Activated naive CD8-positive, alpha-beta T cell treated with anti-CD3 and anti-CD28 coated beads, Interleukin-2, amount 10 ng/mL, durations not matched to agents 7 days and 5 days (primary cell): ENCODE measurements around the gene APOF. TPM values are rescaled to one million over a fixed set of nuclear protein-coding genes. Genes with fewer than 3 reads are reported as not detected.

ENCODE experiments used
- ATAC-seq: fragments of 150-1000 bp; cut with Tn5 transposase; one replicate; pipeline ENCODE4 v1.10.0; 2021; ENCODE audit warnings: low read depth, moderate library complexity
- POLR2A ChIA-PET: fragments of 350-600 bp; sonication (Branson Sonifier 250); formaldehyde crosslinking; loops from one replicate; lab custom pipeline; 2021; ENCODE audit warnings: antibody characterized with exemption; lab: Charles Lee
- DNase-seq: peaks from one replicate; pipeline ENCODE4 v3.0.0; 2021
- H3K27ac Mint-ChIP-seq: one replicate; pipeline ENCODE4 v1.8.0; 2022; ENCODE audit warnings: mild to moderate bottlenecking, mixed read lengths
- H3K27me3 Mint-ChIP-seq: one replicate; pipeline ENCODE4 v1.8.0; 2022; ENCODE audit warnings: mild to moderate bottlenecking, moderate library complexity, mixed read lengths
- H3K36me3 Mint-ChIP-seq: one replicate; pipeline ENCODE4 v1.8.0; 2021; ENCODE audit warnings: mild to moderate bottlenecking, mixed read lengths
- H3K4me1 Mint-ChIP-seq: one replicate; pipeline ENCODE4 v1.8.0; 2021; ENCODE audit warnings: mixed read lengths
- H3K4me3 Mint-ChIP-seq: one replicate; pipeline ENCODE4 v1.8.0; 2022; ENCODE audit warnings: mild to moderate bottlenecking, moderate library complexity, mixed read lengths
- H3K9me3 Mint-ChIP-seq: one replicate; pipeline ENCODE4 v1.8.0; 2021; ENCODE audit warnings: mixed read lengths
- total RNA-seq, 2 experiments: library from RNA; stranded (reverse); gene quantifications; one replicate each; pipeline ENCODE4 v1.2.3, GENCODE V29; 2021

Gene APOF
- total RNA-seq, 2 experiments from 2014 or later = not detected

DNA sequence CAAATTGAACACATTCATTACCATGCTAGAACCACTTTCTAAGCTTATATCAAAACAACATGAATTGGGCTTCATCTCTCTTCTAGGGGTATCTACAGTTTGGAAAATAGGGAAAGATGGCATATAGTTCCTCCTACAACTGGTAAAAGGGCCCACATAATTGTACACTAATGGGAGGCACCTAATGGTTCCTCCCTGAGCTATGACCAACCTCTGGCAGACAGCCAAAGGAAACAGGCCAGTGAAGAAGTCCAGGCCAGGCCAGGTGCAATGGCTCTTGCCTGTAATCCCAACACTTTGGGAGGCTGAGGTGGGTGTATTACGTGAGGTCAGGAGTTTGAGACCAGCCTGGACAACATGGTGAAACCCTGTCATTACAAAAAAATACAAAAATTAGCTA, 23.2 kb upstream of the APOF start:
- Mint-ChIP-seq H3K36me3 (no peaks in the 10 kb centered on the region), H3K27me3 (peaks cover 3% of the 10 kb centered on the region), H3K4me3 (no peak overlapping the region), H3K9me3 (no peaks in the 10 kb centered on the region), H3K27ac (no peak overlapping the region), H3K4me1 (no peaks in the 10 kb centered on the region)
- POLR2A ChIA-PET = interaction anchor here (0.5 kb wide), 1 partner anchor 30 kb away, joined by 4 read pairs; no protein-coding TSS in a partner anchor
- DNase-seq = no peak
- no peak for ATAC-seq

DNA sequence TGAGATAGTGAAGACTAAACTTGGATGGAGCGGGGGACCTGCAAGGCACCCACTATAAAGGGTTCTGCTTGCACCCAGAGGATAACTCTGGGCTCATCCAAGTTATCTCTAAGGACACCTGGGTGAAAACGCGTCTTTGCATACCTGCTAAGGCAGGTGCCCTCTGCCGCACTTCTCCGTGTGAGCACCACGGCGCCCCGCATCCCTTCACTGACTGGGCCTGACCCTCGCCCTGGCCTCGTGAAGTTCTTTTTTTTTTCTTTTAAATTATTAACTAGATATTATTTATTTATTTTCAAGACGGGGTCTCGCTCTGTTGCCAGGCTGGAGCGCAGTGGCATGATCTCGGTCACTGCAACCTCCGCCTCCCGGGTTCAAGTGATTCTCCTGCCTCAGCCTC, 20.0 kb upstream of the APOF start:
- Mint-ChIP-seq H3K4me3 (no peak overlapping the region), H3K9me3 (no peaks in the 10 kb centered on the region), H3K36me3 (no peaks in the 10 kb centered on the region), H3K27ac (no peak overlapping the region), H3K27me3 (peaks cover 5% of the 10 kb centered on the region), H3K4me1 (no peaks in the 10 kb centered on the region)
- ATAC-seq (no peak), DNase-seq (no peak)
- POLR2A ChIA-PET = no interaction called here

DNA sequence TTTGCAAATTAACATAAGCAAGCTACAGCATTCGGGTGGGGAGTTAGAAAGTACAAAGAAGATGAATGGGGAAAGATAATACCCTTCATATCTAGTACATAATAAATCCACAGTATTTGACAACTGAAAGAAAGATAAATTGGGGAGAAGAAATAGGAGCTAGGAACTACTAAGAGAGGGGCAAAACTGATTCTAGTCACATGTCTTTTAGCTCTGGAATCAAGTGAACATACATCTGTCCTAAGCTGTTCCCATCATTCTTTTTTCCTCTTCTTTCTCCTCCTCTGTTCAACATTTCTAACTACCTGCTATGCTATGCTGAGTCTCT, 15.3 kb upstream of the APOF start:
- H3K9me3 Mint-ChIP-seq = peaks cover 4% of the 10 kb centered on the region
- peaks cover 1% of the 10 kb centered on the region for H3K4me1 Mint-ChIP-seq
- peaks cover 13% of the 10 kb centered on the region for H3K27me3 Mint-ChIP-seq
- no peaks in the 10 kb centered on the region for H3K36me3 Mint-ChIP-seq
- no peak overlapping the region for H3K4me3 Mint-ChIP-seq
- DNase-seq (no peak), ATAC-seq (no peak)
- POLR2A ChIA-PET = no interaction called here
- H3K27ac Mint-ChIP-seq = no peak overlapping the region

DNA sequence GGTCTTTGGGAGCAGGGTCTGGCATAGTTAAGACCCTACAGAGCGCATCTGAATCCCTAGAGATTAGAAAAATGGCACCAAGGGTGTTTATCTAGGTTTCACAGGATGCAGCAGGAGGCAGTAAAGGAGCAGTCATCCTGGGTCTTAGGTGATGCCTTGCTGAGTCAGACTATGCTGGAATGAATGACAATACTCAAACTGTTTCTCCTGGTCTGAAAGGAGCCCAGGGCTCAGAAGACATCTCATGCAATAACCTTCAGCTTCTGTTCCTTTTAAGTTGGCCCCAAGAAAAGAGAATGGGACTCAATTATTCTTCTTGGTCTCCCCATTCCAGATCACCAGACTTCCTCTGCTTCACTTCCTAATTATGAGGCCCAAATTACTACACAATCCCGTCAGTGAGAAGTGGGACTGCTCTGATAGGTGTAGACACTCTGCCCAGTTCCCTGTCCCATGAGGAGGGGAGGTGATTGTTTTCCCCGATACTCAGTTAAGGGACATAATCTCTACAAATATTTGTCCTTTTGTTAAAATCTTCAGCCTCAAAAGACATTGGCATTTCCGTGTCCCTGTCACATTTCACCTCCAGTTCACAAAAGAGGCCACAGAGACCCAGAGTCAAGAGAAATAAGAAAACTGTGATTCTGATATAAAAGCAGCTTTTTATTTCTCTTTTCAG, 14.8 kb upstream of the APOF start:
- H3K4me3 Mint-ChIP-seq = no peak overlapping the region
- peaks cover 13% of the 10 kb centered on the region for H3K27me3 Mint-ChIP-seq
- POLR2A ChIA-PET = no interaction called here
- DNase-seq (no peak), ATAC-seq (no peak)
- H3K4me1 Mint-ChIP-seq = peaks cover 1% of the 10 kb centered on the region
- no peaks in the 10 kb centered on the region for H3K36me3 Mint-ChIP-seq
- peaks cover 4% of the 10 kb centered on the region for H3K9me3 Mint-ChIP-seq
- H3K27ac Mint-ChIP-seq = no peak overlapping the region

- peaks cover 15% of the 10 kb centered on the region for H3K27me3 Mint-ChIP-seq
- peaks cover 4% of the 10 kb centered on the region for H3K9me3 Mint-ChIP-seq
- no peaks in the 10 kb centered on the region for H3K36me3 Mint-ChIP-seq
- POLR2A ChIA-PET = no interaction called here
- no peak overlapping the region for H3K4me3 Mint-ChIP-seq
- H3K4me1 Mint-ChIP-seq = peaks cover 1% of the 10 kb centered on the region
- ATAC-seq (no peak), DNase-seq (no peak)
- H3K27ac Mint-ChIP-seq = no peak overlapping the region
These were observed 13.2 kb upstream of the APOF start for GRCh38 chr12:56375598-56376434.

DNA sequence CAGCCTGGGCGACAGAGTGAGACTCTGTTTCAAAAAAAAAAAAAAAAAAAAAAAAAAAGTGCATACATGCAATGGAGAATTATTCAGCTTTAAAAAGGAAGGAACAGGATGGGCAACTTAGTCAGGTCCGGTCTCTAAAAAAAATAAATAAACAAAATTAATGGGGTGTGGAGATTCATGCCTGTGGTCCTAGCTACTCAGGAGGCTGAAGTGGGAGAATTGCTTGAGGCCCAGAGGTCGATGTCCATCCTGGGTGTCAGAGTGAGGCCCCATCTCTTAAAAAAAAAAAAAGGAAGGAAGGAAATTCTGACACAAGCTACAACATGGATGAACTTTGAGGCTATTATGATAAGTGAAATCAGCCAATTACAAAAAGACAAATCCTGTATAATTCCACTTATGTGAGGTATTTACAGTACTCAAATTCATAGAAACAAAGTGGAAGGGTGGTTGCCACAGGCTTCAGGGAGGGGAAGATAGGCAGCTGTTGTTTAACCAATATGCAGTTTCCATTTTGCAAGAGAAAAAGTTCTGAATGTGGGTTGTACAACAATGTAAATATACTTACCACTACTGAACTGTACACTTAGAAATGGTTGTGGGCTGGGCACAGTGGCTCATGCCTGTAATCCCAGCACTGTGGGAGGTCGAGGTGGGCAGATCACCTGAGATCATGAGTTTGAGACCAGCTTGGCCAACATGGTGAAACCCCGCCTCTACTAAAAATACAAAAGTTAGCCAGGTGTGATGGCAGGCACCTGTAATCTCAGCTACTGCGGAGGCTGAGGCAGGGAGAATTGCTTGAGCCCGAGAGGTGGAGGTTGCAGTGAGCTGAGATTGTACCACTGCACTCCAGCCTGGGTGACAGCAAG, 12.3 kb upstream of the APOF start:
- Mint-ChIP-seq H3K36me3 (no peaks in the 10 kb centered on the region), H3K4me3 (no peak overlapping the region), H3K9me3 (peaks cover 4% of the 10 kb centered on the region), H3K27me3 (peaks cover 18% of the 10 kb centered on the region), H3K27ac (no peak overlapping the region), H3K4me1 (peaks cover 1% of the 10 kb centered on the region)
- ATAC-seq = no peak
- no peak for DNase-seq
- POLR2A ChIA-PET = interaction anchor here (0.6 to 0.8 kb wide), 3 partner anchors 9 to 31 kb away, joined by 3 to 5 read pairs (median 5); no protein-coding TSS in a partner anchor

GRCh38 chr12:56373515-56373914, 10.9 kb upstream of the APOF start:
- ATAC-seq = no peak
- peaks cover 1% of the 10 kb centered on the region for H3K4me1 Mint-ChIP-seq
- POLR2A ChIA-PET = no interaction called here

DNA sequence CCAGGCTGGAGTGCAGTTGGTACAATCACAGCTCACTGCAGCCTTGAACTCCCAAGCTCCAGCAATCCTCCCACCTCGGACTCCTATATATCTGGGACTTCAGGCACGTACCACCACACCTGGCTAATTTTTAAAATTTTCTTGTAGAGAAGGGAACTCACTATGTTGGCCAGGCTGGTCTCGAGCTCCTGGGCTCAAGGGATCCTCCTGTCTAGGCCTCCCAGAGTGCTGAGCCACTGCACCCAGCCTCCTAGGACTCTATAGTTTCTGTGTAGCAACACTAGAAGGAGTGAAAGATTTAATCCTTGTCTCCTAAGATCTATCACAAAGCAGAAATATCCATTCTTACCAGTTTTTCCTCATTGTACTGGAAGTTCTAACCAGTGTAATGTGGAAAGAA, 4.3 kb upstream of the APOF start:
- H3K4me1 Mint-ChIP-seq = no peaks in the 10 kb centered on the region
- POLR2A ChIA-PET = interaction anchor here (0.7 kb wide), 1 partner anchor 147 kb away, joined by 4 read pairs; no protein-coding TSS in a partner anchor
- ATAC-seq (no peak), DNase-seq (no peak)
- no peak overlapping the region for H3K27ac Mint-ChIP-seq
- no peak overlapping the region for H3K4me3 Mint-ChIP-seq
- no peaks in the 10 kb centered on the region for H3K36me3 Mint-ChIP-seq
- no peaks in the 10 kb centered on the region for H3K9me3 Mint-ChIP-seq
- H3K27me3 Mint-ChIP-seq = peaks cover 6% of the 10 kb centered on the region

More at GRCh38 chr12:56373515-56373914, 10.9 kb upstream of the APOF start:
- Mint-ChIP-seq H3K4me3 (no peak overlapping the region), H3K9me3 (peaks cover 4% of the 10 kb centered on the region), H3K27me3 (peaks cover 19% of the 10 kb centered on the region), H3K36me3 (no peaks in the 10 kb centered on the region), H3K27ac (no peak overlapping the region)
- no peak for DNase-seq

DNA sequence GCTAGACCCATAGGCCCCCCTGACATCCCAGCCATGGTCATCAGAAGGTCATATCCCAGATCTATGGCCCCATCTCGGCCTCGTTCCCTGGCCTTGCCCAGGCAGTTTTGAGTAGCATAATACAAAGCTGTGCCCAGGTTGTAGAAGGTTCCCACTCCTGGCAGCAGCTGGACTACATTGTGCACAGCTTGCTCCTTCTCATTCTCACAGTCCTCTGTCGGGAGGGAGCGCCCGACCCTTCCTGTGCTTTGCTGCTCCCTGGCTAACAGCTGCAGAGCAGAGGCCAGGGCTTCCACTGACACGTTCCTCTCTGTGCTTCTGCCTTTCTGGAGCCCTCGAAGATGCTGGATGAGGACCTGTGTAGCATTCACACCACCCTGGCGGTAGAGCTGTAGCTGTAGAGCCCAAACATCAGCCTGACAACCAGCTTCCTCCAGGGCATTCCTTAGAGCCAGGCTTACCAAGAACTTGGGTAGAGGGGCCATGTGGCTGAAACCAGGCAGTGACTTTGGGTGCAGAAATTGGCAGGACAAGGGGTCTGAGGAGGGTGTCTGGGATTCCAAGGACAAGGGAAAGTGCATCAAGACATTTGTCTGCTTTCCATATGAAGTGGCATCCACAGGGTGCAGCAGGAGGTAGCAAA, 1.0 kb downstream of the APOF start:
- Mint-ChIP-seq H3K36me3 (peaks cover 8% of the 10 kb centered on the region), H3K9me3 (no peaks in the 10 kb centered on the region), H3K4me3 (peak overlapping the region; percentile 98), H3K4me1 (peaks cover 22% of the 10 kb centered on the region), H3K27ac (peak overlapping the region; percentile 98), H3K27me3 (no peaks in the 10 kb centered on the region)
- no peak for DNase-seq
- ATAC-seq = no peak
- POLR2A ChIA-PET = interaction anchor here (1.3 to 3.7 kb wide), 2 partner anchors 23 to 45 kb away, joined by 4 to 52 read pairs; partner anchors contain the start of genes CNPY2 and IL23A

- peak; percentile 99 for DNase-seq
- no peaks in the 10 kb centered on the region for H3K9me3 Mint-ChIP-seq
- POLR2A ChIA-PET = interaction anchor here (0.5 to 5.4 kb wide), 34 partner anchors 9 to 729 kb away, joined by 3 to 153 read pairs (median 4); partner anchors contain the start of genes ATP5F1B, BAZ2A, CD63 and CNPY2
- peak within 1 kb of the TSS; percentile 98 for H3K4me3 Mint-ChIP-seq
- peaks cover 13% of the 10 kb centered on the region for H3K36me3 Mint-ChIP-seq
- peaks cover 25% of the 10 kb centered on the region for H3K4me1 Mint-ChIP-seq
- H3K27ac Mint-ChIP-seq = peak within 1 kb of the TSS; percentile 98
- no peaks in the 10 kb centered on the region for H3K27me3 Mint-ChIP-seq
- ATAC-seq = peak; percentile 95
These were observed 2.5 kb downstream of the APOF start, which contains the start of gene STAT2 for GRCh38 chr12:56359851-56360767. Gene STAT2, minus strand, starts transcription at chr12:56360107. Its CDS starts 3,536 bp downstream, at chr12:56356571.

DNA sequence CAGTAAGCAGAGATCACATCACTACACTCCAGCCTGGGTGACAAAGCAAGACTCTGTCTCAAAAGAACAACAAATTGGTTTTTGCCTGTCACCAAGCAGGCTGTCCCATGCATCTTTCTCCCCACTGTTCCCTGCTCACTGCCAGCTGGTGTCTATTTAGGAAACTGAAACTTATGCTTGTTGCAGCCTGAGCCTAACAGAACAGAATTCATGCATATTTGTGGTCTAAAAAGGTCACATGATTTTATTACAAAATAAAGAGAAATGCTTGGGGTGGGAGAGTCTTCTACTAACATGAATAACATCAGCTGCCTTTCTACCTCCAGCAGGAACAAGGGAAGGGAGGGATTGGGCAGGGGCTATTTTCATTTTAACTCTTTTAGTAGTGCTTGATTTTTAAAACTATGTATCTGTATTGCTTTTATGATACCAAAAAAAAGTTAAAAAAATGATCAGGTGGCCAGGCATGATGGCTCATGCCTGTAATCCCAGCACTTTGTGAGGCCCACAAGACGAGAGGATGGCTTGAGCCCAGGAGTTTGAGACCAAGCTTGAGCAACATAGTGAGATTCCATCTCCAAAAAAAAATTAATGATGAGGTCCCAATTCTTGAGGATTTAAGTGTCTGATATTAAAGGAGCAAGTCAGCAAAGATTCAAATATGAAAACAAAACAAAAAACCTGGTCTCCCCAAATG, 3.7 kb downstream of the APOF start:
- peaks cover 25% of the 10 kb centered on the region for H3K4me1 Mint-ChIP-seq
- peaks cover 15% of the 10 kb centered on the region for H3K36me3 Mint-ChIP-seq
- POLR2A ChIA-PET = interaction anchor here (0.6 to 5.4 kb wide), 23 partner anchors 10 to 731 kb away, joined by 3 to 153 read pairs (median 4); partner anchors contain the start of genes ATP5F1B, CNPY2, CS and ESYT1
- DNase-seq (no peak), ATAC-seq (no peak)
- peak overlapping the region; percentile 98 for H3K4me3 Mint-ChIP-seq
- no peaks in the 10 kb centered on the region for H3K27me3 Mint-ChIP-seq
- H3K9me3 Mint-ChIP-seq = no peaks in the 10 kb centered on the region
- H3K27ac Mint-ChIP-seq = peak overlapping the region; percentile 98
